HEK293T (cell line): ENCODE results near the gene CTNNA2.

ENCODE experiments used
- CTCF ChIA-PET: fragments of 350-600 bp; formaldehyde crosslinking; extraction: SDS; loops from one replicate; lab custom pipeline; 2021; ENCODE audit warnings: antibody characterized with exemption, inconsistent platforms; lab: Yijun Ruan, JAX
- POLR2A ChIA-PET: fragments of 350-600 bp; formaldehyde crosslinking; extraction: SDS; loops from one replicate; lab custom pipeline; 2020; ENCODE audit warnings: antibody characterized with exemption, inconsistent platforms; lab: Yijun Ruan, JAX
- DNase-seq: peaks from one replicate; pipeline ENCODE4 v3.0.0; 2012; ENCODE audit warnings: mixed read lengths; ENCODE audit errors: extremely low spot score
- ARNT ChIP-seq: fragments of 450-650 bp; IDR thresholded peaks from 2 replicates; pipeline ENCODE4 v1.6.1; 2017; ENCODE audit warnings: mild to moderate bottlenecking
- BHLHE40 ChIP-seq: fragments of 450-650 bp; IDR thresholded peaks from 2 replicates; pipeline ENCODE4 v1.6.1; 2016; ENCODE audit warnings: mild to moderate bottlenecking, moderate library complexity, borderline replicate concordance
- CTBP1 ChIP-seq: fragments of 450-650 bp; IDR thresholded peaks from 2 replicates; pipeline ENCODE4 v1.6.1; 2016; ENCODE audit warnings: borderline replicate concordance
- ELF4 ChIP-seq: fragments of 450-650 bp; IDR thresholded peaks from 2 replicates; pipeline ENCODE4 v1.6.1; 2017; ENCODE audit warnings: antibody characterized with exemption
- FOXA1 ChIP-seq: fragments of 450-650 bp; IDR thresholded peaks from 2 replicates; pipeline ENCODE4 v1.6.1; 2016; ENCODE audit warnings: mild to moderate bottlenecking
- FOXK2 ChIP-seq: fragments of 450-650 bp; IDR thresholded peaks from 2 replicates; pipeline ENCODE4 v1.6.1; 2016; ENCODE audit warnings: mild to moderate bottlenecking
- FOXM1 ChIP-seq: fragments of 450-650 bp; IDR thresholded peaks from 2 replicates; pipeline ENCODE4 v1.6.1; 2017; ENCODE audit warnings: mild to moderate bottlenecking, borderline replicate concordance
- HDGF ChIP-seq: fragments of 450-650 bp; IDR thresholded peaks from 2 replicates; pipeline ENCODE4 v1.6.1; 2017; ENCODE audit warnings: antibody characterized with exemption, borderline replicate concordance
- L3MBTL2 ChIP-seq: fragments of 450-650 bp; conservative IDR thresholded peaks from 2 replicates; pipeline ENCODE4 v1.6.1; 2016; ENCODE audit warnings: mild to moderate bottlenecking
- LEF1 ChIP-seq: fragments of 450-650 bp; IDR thresholded peaks from 2 replicates; pipeline ENCODE4 v1.6.1; 2017; ENCODE audit warnings: mild to moderate bottlenecking, borderline replicate concordance
- NFRKB ChIP-seq: fragments of 450-650 bp; IDR thresholded peaks from 2 replicates; pipeline ENCODE4 v1.6.1; 2016; ENCODE audit warnings: mild to moderate bottlenecking, moderate library complexity
- PKNOX1 ChIP-seq: fragments of 450-650 bp; IDR thresholded peaks from 2 replicates; pipeline ENCODE4 v1.6.1; 2016
- SP1 ChIP-seq: fragments of 450-650 bp; IDR thresholded peaks from 2 replicates; pipeline ENCODE4 v1.6.1; 2017
- SUZ12 ChIP-seq: fragments of 450-650 bp; IDR thresholded peaks from 2 replicates; pipeline ENCODE4 v1.6.1; 2016; ENCODE audit warnings: mild to moderate bottlenecking
- TARDBP ChIP-seq: fragments of 450-650 bp; IDR thresholded peaks from 2 replicates; pipeline ENCODE4 v1.6.1; 2016
- ZNF384 ChIP-seq: fragments of 450-650 bp; IDR thresholded peaks from 2 replicates; pipeline ENCODE4 v1.6.1; 2016

The CTNNA2 gene

GRCh38 chr2:80396276-80396675, 883.4 kb downstream of the CTNNA2 start:
- ChIA-PET CTCF (no interaction called here), POLR2A (no interaction called here)
- TF ChIP-seq FOXA1 (no peak), FOXK2 (no peak), ELF4 (no peak)
- no peak for DNase-seq

GRCh38 chr2:80403081-80403480, 890.2 kb downstream of the CTNNA2 start:
- DNase-seq, result no peak
- CTCF ChIA-PET, result no interaction called here
- POLR2A ChIA-PET, result no interaction called here

GRCh38 chr2:80407377-80407776, 894.5 kb downstream of the CTNNA2 start:
- ChIA-PET CTCF (no interaction called here), POLR2A (no interaction called here)
- DNase-seq, result no peak
- TF ChIP-seq NFRKB, result no peak
- TF ChIP-seq FOXA1, result no peak
- TF ChIP-seq BHLHE40, result no peak
- no peak for TF ChIP-seq LEF1

More at GRCh38 chr2:80403081-80403480, 890.2 kb downstream of the CTNNA2 start:
- TF ChIP-seq FOXK2 (no peak), L3MBTL2 (no peak), PKNOX1 (no peak), TARDBP (no peak), SUZ12 (no peak), CTBP1 (no peak), ARNT (no peak)

GRCh38 chr2:80410346-80410745, 897.5 kb downstream of the CTNNA2 start:
- no peak for DNase-seq
- ChIA-PET POLR2A (no interaction called here), CTCF (interaction anchor here (0.7 kb wide), 1 partner anchor 1097 kb away, joined by 3 read pairs; no protein-coding TSS in a partner anchor)
- TF ChIP-seq FOXK2, result no peak
- TF ChIP-seq TARDBP, result no peak
- no peak for TF ChIP-seq SP1

- TF ChIP-seq SUZ12 (no peak), FOXM1 (no peak), CTBP1 (no peak), FOXK2 (no peak), ARNT (no peak), NFRKB (no peak), FOXA1 (no peak), LEF1 (no peak), PKNOX1 (no peak)
- ChIA-PET POLR2A (no interaction called here), CTCF (no interaction called here)
- DNase-seq, result no peak
Measured at GRCh38 chr2:80413136-80413535, 900.3 kb downstream of the CTNNA2 start.

- POLR2A ChIA-PET, result no interaction called here
- CTCF ChIA-PET, result no interaction called here
- TF ChIP-seq ZNF384, result no peak
- no peak for TF ChIP-seq FOXA1
- TF ChIP-seq ELF4, result no peak
- no peak for TF ChIP-seq SUZ12
- no peak for TF ChIP-seq L3MBTL2
- TF ChIP-seq ARNT, result no peak
- TF ChIP-seq FOXK2, result no peak
- TF ChIP-seq PKNOX1, result no peak
- no peak for TF ChIP-seq FOXM1
- TF ChIP-seq SP1, result no peak
- no peak for TF ChIP-seq NFRKB
- TF ChIP-seq HDGF, result no peak
- TF ChIP-seq BHLHE40, result no peak
- TF ChIP-seq CTBP1, result no peak
- no peak for DNase-seq
Measured at GRCh38 chr2:80417737-80418136, 904.9 kb downstream of the CTNNA2 start.

- TF ChIP-seq NFRKB (no peak), SUZ12 (no peak), L3MBTL2 (no peak)
- ChIA-PET POLR2A (no interaction called here), CTCF (no interaction called here)
- no peak for DNase-seq
Measured at GRCh38 chr2:80420530-80421208, 907.8 kb downstream of the CTNNA2 start.

- ChIA-PET CTCF (no interaction called here), POLR2A (no interaction called here)
- DNase-seq, result no peak
- TF ChIP-seq FOXM1, result no peak
- no peak for TF ChIP-seq HDGF
- TF ChIP-seq FOXK2, result no peak
- no peak for TF ChIP-seq NFRKB
- no peak for TF ChIP-seq FOXA1
- TF ChIP-seq ARNT, result no peak
- TF ChIP-seq TARDBP, result no peak
Measured at GRCh38 chr2:80429251-80429650, 916.4 kb downstream of the CTNNA2 start.
